ENCODE measurements around the gene RASL11A.
"Not testable (repeated sequence)": the region's sequence is repeated elsewhere in the genome, so short reads cannot be mapped to it uniquely, and the experiment has no call there.

RASL11A gene

DNA sequence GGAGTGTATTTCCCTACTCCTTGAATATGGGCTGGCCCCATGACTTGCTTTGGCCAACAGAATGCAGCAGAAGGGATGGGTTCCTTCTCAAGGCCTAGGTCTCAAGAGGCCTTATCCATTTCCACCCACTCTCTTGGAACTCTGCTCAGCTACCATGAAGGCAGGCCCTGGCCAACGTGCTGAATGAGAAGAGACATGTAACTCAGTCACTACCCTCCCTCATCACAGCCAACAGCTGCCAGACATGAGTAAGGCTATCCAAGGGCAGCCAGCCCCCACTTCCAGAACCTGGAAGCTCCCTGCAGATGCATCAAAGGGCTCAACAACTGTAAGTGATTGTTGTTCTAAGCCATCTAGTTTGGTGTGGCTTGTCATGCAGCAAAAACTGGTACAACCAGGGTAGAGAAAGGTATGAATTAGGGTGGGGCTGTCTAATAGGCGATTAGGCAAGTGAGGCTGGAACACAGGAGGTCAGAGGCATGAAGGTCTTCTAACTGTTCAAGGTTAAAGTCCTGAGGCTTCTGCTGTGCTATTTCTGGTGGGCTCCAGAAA lies 1.4 kb upstream of the RASL11A start:
- no peak for DNase-seq

DNA sequence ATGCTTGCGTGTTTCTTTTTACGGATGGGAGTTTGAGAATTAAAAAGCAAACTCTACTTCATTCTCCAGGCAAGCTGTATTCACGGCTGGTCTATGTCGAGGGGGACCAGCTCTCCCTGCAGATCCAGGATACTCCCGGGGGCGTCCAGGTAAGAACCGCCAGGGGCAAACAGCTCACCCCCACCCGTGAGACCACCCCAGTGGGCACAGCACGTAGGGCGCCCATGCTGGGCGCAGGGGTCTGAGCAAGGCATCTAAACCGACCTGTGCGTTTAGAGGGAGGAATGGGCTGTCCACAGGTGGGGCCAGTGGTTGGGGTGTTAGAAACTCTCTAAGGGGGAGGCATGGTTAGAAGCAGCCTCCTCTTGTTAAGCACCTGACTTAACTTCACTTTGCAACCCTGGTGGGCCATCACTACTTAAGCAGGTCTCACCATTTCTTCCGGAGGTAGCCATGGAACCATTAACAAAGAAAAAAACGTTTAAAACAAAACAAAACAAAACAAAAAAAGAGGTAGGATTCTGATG lies 1.0 kb downstream of the RASL11A start:
- no peak for DNase-seq

GRCh38 chr13:27273658-27274425 lies 3.2 kb downstream of the RASL11A start:
- DNase-seq, result no peak

DNA sequence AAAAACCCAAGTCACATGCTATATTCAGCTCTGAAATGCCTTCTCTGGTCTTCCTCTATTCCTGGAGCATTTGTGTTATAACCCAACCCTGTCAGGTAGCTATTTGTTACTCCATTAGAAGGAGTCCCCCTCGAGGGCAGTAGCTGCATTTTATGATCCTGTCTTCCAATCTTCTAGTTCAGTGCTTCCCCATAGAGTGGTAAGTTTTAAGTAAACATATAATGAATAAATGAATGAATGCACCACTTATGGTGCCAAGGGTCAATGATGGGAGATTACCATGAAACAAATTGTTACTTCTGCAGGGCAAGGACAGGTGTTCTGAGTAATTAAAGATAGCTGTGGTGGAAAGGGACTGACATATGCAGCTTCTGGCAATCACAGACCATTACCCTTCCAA lies 4.0 kb downstream of the RASL11A start:
- no peak for DNase-seq

DNA sequence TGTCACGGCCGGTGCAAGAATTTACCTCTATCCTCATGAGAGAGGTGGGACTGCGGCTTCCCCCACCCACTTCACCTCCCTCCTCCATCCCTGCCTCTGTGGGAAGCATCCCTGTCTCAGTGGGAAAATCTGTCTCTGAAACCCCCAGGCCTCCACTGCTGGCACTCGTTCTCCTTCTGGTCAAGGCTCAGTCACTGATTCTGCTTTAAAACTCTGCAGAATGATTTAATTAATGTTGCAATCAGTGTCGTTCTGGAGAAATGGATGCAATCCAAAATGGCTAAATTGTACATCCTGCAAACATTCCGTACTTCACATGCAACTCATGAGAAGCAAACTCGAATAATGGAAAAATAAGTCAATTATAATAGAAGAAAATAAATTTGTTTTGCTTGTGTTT lies 5.6 kb downstream of the RASL11A start:
- no peak for DNase-seq

DNA sequence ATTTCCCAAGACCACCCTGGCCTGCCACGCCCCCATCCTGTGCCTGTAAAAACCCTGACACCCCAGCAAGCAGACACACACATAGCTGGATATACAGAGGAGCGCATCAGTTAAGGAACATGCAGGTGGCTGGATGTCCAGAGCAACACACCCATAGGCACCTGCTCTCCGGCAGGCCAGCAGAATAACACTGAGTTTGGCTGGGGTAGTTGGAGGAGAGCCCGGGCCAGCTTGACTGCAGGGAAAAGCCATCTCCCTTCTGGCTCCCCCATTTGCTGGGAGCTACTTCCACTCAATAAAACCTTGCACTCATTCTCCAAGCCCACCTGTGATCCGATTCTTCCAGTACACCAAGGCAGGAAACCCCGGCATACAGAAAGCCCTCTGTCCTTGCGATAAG lies 8.9 kb downstream of the RASL11A start:
- no peak for DNase-seq

GRCh38 chr13:27280009-27280656 lies 9.5 kb downstream of the RASL11A start:
- no peak for DNase-seq

GRCh38 chr13:27280841-27281240 lies 10.2 kb downstream of the RASL11A start:
- DNase-seq, result no peak

DNA sequence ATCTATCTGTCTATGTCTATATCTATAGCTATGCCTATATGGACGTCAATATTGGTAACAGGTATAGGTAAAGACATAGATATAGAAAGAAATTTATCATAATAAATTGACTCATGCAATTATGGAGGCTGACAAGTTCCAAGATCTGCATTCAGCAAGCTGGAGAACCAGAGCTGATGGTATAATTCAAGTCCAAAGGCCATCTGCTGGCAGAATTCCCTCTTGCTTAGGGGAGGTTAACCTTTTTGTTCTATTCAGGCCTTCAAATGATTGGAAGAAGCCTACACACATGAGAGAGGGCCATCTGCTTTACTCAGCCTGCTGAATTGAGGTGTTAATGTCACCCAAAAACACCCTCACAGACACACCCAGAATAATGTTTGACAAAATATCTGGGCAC lies 10.8 kb downstream of the RASL11A start:
- no peak for DNase-seq

- DNase-seq, result no peak
Measured at GRCh38 chr13:27283906-27284493, 13.4 kb downstream of the RASL11A start.

GRCh38 chr13:27288392-27288791 lies 17.8 kb downstream of the RASL11A start:
- DNase-seq, result no peak

DNA sequence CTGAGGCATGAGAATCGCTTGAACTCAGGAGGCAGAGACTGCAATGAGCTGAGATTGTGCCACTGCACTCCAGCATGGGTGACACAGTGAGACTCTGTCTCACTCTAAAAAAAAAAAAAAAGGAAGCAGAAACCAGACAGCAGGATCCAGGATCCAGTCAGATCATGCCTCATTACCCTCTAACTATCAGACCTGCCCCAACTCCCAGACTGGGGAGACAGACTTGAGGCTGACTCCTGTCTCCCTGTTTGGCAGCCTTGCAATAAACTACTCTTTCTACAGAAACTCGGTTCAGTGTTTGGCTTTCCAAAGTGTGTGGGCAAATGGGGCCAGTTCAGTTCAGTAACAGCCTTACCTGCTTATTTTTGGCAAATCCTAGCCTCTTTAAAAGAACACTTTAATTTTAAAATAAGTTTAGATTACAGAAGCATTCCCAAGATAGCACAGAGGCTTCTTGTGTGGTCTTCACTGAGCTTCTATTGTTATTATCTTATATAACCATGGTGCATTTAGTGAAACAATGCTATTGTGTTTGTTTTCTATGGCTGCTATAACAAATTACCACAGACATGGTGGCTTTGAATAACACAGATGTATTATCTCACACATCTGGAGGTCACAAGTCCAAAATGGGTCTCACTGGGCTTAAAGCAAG lies 18.5 kb downstream of the RASL11A start:
- no peak for DNase-seq

GRCh38 chr13:27290715-27291114 lies 20.1 kb downstream of the RASL11A start:
- DNase-seq, result no peak

GRCh38 chr13:27291967-27292366 lies 21.3 kb downstream of the RASL11A start:
- not testable (repeated sequence) for DNase-seq

DNA sequence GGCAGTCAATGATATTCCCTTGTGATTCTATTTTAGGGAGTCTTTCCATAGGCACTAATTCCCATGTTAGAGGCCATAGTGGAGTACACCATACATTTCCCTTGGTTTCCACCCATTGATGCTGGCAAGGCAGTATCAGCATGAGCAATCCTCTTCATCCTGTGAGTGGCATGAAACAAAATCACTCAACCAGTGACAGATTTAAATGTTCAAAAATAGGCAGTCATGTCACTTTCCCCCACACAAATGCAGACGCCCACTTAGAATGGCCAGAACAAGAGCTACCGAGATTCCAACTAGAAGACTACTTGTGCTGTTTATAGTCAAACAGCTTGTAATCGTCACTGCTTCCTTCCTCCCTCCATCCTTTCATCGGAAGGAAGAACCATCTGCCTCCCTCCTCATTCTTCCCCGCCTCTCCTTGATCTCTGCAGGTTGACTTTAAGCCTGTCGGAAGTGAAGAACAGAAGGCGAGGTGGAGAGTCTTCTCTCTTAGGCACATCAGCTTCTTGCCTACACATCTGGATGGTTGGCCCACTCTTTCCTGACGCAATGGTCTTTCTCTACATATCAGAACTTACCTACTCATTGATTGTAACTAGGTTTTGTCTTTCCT lies 22.6 kb downstream of the RASL11A start:
- DNase-seq, result no peak

DNA sequence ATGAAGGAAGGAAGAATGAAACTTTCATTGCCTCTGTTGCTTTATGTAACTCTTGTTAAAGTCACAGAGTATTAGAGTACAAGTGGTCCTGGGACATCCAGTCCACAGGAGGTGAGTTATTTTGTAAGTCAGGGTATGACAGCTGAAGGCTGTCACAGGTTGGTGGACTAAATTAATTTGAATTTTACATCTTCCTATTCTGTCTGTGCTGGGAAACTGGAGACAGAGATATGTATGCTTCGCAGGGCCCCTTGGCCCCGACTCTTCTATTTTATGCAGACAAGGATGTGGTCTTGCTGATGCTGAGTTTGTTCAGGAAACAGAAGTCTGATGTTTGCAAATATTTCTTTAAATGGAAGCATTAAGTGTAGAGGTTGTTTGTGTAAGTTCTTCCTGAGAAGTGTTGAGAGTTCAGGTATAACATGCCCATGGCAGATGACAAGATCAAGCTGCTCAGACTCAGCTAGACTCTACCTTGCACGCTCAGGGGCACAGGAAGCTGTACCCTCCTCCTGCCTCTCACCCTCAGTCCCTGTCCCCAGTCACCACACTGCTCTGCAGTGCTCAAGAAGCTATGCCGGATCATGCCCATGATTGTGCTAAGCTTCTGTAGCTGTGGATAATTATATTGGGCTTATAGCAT lies 23.4 kb downstream of the RASL11A start:
- no peak for DNase-seq

DNA sequence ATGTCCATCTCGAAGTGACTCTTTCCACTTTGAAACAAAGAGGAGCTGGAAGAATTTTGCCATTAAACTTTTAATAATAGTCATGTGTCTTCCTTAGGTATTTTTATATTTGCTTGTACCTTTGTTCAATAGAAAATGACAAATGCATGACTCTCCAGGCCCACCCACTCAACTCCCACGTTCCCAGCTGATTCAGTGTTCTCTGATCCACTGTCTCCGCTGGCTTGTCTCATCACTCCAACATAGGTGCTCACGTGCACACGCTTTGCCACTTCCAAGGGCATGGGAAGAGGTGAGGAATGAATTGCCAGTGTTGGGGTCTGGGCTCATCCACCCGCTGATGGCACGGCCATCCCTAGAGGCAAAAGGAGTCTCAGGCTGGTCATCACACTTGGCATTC lies 24.5 kb downstream of the RASL11A start:
- DNase-seq, result no peak

DNA sequence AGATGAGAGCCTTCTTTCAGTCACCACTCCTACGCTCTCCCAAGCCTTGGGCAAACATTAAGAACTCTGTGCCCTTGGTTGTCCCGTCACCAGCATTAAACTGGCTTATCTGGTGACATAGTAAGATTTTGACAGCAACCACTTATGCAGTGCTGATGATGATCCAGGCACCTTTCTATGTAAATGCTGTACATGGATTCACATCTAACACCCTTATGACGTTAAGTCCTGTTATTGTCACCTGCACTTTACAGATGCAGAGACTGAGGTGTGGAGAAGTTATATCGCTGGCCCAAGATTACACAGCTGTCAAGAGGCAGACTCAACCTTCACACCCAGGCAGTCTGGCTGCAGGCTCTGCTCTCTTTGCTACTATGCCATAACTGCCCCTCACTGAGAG lies 25.0 kb downstream of the RASL11A start:
- no peak for DNase-seq

GRCh38 chr13:27296496-27296895 lies 25.9 kb downstream of the RASL11A start:
- no peak for DNase-seq

DNA sequence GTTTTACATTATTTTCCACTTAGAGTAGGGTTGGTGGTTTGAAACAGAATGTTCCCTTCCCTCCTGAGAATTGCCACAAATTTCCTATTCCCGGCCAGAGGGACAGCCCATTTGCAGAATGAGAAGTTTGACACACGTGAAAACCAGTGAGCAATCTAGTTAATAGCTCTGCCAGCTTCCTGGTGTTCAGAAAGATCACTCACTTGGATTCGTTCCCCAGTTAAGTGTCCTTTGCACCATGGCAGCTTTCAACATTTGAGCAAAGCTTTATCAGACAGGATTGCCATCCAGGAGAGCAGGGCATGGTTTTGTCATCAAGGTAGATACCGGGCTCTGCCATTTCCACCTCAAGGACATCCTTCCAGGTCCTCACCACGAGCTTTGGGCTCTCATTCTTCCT lies 28.2 kb downstream of the RASL11A start:
- no peak for DNase-seq

- DNase-seq, result not testable (repeated sequence)
Measured at GRCh38 chr13:27300406-27300805, 29.8 kb downstream of the RASL11A start.

DNA sequence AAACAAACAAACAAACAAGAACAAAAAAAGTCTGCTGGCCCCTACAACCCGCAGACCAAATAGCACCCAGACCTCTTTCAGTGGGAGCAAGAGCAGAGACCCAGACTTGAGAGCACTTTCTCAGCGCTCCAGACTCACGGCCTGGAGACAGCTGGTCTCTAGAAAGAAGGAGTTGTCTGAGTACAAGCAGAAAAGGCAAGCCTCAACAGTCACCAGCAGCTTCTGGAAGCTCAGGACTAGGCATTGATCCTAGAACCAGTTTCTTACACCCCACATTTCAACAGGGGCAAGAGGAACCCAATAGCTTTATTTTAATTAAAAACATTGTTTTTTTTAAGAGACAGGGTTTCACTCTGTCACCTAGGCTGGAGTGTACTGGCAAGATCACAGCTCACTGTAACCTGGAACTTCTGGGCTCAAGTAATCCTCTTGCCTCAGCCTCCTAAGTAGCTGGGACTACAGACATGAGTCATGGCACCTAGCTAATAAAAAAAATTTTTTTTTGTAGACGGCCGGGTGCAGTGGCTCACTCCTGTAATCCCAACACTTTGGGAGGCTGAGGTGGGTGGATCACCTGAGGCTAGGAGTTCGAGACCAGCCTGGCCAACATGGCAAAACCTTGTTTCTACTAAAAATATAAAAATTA lies 30.4 kb downstream of the RASL11A start:
- DNase-seq, result no peak
